ENCODE data around the gene CRB1.
"Not testable (repeated sequence)": the region's sequence is repeated elsewhere in the genome, so short reads cannot be mapped to it uniquely, and the experiment has no call there.

CRB1 gene

GRCh38 chr1:197466813-197467212 is 198.8 kb downstream of the CRB1 start:
- no peak for DNase-seq

- no peak for DNase-seq
Measured at GRCh38 chr1:197467881-197468280, 199.8 kb downstream of the CRB1 start.

- no peak for DNase-seq
Measured at GRCh38 chr1:197468543-197469175, 200.6 kb downstream of the CRB1 start.

GRCh38 chr1:197469620-197470210 is 201.7 kb downstream of the CRB1 start:
- peak; percentile 32 for DNase-seq

- DNase-seq, result peak; percentile 32
Measured at GRCh38 chr1:197470330-197470729, 202.3 kb downstream of the CRB1 start.

GRCh38 chr1:197471248-197471985 is 203.4 kb downstream of the CRB1 start:
- peak; percentile 41 for DNase-seq

GRCh38 chr1:197472141-197472540 is 204.1 kb downstream of the CRB1 start:
- no peak for DNase-seq

- no peak for DNase-seq
Measured at GRCh38 chr1:197480446-197480845, 212.4 kb downstream of the CRB1 start.

- no peak for DNase-seq
Measured at GRCh38 chr1:197481101-197481500, 213.0 kb downstream of the CRB1 start.

- no peak for DNase-seq
Measured at GRCh38 chr1:197485790-197486189, 217.7 kb downstream of the CRB1 start.

GRCh38 chr1:197486946-197487345 is 218.9 kb downstream of the CRB1 start:
- no peak for DNase-seq

- DNase-seq, result not testable (repeated sequence)
Measured at GRCh38 chr1:197491505-197491904, 223.5 kb downstream of the CRB1 start.

- DNase-seq, result no peak
Measured at GRCh38 chr1:197496722-197497121, 228.7 kb downstream of the CRB1 start.

GRCh38 chr1:197510691-197511378 is 242.8 kb downstream of the CRB1 start:
- DNase-seq, result no peak

GRCh38 chr1:197515421-197515820 is 247.4 kb downstream of the CRB1 start:
- DNase-seq, result no peak

GRCh38 chr1:197519741-197520334 is 251.8 kb downstream of the CRB1 start:
- no peak for DNase-seq

- peak; percentile 27 for DNase-seq
Measured at GRCh38 chr1:197521118-197521739, 253.2 kb downstream of the CRB1 start.

- DNase-seq, result peak; percentile 23
Measured at GRCh38 chr1:197526736-197527371, 258.8 kb downstream of the CRB1 start.

Measured in NCI-H2227 treated with DMSO at 0.1 percent for 48 hours (cell line).